Left kidney (tissue), 8 donors: Measurements from ENCODE around the gene USP26. TPM values are rescaled to one million over a fixed set of nuclear protein-coding genes. Genes with fewer than 3 reads are reported as not detected.
"Not testable (repeated sequence)": the region's sequence is repeated elsewhere in the genome, so short reads cannot be mapped to it uniquely, and the experiment has no call there.

Experiments
- DNase-seq: peaks from one replicate; pipeline ENCODE4 v3.0.0-alpha.2; 2013
- long read RNA-seq, 8 donors: transcript quantifications; one replicate each; lab custom pipeline, GENCODE V29; 2026
- polyA plus RNA-seq: library from polyadenylated mRNA; unstranded; fragments of 120-200 nt; gene quantifications from one replicate; pipeline ENCODE4 v1.2.1, GENCODE V29; 2013; ENCODE audit not compliant: insufficient read length

USP26 gene
- not detected for polyA plus RNA-seq
- long read RNA-seq, donor 1: 0 reads
- long read RNA-seq, donor 2: 0 reads
- long read RNA-seq, donor 3: 0 reads
- long read RNA-seq, donor 4: 0 reads
- long read RNA-seq, donor 5: 0 reads
- long read RNA-seq, donor 6: 0 reads
- long read RNA-seq, donor 7: 0 reads
- long read RNA-seq, donor 8: 0 reads

DNA sequence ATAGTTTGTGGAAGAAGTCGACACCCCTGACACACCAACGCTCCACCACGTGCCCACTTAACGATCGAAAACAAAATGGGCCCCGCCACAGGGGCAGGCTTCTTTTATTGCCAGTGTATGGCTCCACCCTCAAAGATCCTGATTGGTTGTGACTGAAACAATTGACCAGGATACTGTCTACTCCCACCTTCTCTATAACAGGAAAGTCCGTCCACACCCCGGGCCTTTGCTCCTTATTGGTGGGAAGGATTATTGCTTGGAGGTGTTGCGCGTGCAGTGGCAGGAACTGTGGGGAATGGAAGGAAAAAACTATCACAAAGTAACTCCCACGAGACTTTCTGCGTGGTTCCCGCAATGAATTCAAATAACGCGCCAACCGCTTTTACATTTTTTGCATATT lies at the start of gene USP26:
USP26 (minus strand) TSS at position 79 of the 400 bp plus-strand sequence. CDS start 68,889 bp downstream, outside the sequence.
- DNase-seq: no peak

DNA sequence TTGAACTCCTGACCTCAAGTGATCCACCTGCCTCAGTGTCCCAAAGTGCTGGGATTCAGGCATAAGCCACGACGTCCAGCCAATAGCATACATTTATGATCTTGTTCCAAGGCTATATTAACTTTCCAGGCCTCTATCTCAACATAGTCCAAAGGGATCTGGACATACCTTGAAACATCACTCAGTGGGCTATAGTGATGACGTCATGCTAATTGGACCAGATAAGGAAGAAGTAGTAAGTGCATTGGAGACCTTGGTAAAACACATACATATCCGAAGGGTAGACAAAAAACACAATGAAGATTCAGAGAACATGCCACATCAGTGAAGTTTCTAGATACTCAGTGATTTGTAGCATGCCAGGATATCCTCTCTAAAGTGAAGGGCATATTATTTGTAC lies 37.4 kb upstream of the USP26 start:
- no peak for DNase-seq

GRCh38 chrX:133120406-133120805 lies 23.5 kb upstream of the USP26 start:
- no peak for DNase-seq

DNA sequence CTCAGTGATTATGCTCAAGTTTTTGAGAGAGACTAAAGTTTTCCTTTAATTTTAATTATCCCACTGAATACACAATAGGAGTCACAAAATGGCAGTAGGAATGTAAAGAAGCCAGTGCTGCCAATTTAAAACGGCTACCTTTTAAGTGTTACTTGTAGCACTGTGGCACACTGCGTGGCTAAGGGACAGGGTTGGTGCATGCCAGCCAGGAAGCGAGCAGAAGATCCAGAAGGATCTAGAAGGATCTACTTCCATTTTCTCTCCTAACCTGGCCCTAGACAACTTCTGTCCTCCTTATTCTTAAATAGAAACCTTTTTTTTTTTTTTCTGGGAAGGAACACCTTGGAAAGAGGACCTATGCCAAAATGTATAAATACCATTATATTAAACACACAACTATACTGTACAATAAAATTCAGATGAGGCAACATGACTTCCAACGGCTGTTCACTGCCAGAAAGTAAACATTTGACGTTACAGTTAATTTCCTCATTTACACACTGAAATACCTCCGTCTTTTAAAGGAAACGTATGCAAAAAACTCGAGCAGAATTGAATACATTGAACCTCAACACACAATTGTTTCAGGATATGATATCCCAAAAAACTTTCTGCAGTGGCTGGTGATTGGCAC lies 2.7 kb downstream of the USP26 start:
- no peak for DNase-seq

DNA sequence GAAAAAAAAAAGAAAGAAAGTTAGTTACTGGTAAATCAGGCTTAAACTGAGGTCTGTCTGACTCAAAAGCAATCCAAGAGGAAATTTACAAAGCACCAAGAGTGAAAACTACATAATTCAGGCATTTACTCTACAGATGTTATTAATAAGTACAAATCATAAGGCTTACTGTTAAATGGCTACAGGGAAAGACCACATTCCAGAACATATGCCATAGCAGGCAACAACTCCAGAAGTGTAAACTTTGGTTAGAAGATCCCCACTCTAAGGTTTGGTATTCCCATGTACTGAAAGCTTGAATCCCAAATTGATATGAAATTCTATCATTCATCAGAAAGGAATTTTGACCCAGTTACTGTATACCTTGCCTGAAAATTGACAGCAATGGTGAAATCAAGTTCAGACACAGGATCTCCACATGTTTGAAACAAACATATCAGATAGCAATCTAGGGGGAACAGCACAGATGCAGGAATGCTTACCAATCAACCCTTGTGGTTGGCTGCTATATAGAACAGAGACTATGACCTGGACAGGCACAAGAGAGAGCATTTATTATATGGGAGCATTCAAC lies 6.6 kb downstream of the USP26 start:
- DNase-seq: no peak

DNA sequence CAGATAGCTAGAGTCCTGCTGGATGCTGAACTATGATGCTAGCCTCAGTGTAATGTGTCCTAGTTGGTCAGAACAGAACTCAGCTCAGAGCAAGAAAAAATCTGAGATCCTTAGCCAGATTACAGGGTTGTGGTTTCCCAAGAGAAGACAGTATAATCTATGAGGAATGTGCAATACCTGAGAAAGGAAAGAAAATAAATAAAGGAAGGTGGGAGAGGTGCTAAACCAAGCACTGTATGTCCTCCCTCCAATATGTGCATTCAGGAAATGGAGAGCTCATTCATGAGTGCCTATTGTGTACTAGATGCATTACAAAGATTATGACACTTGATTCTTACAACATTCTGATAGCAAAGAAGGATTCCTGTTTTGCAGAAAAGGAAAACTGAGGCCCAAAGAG lies 7.5 kb downstream of the USP26 start:
- DNase-seq: no peak

GRCh38 chrX:133085785-133086184 lies 11.1 kb downstream of the USP26 start:
- DNase-seq: no peak

GRCh38 chrX:133085056-133085455 lies 11.9 kb downstream of the USP26 start:
- not testable (repeated sequence) for DNase-seq

- no peak for DNase-seq
Observed at GRCh38 chrX:133083899-133084298, 13.0 kb downstream of the USP26 start.

DNA sequence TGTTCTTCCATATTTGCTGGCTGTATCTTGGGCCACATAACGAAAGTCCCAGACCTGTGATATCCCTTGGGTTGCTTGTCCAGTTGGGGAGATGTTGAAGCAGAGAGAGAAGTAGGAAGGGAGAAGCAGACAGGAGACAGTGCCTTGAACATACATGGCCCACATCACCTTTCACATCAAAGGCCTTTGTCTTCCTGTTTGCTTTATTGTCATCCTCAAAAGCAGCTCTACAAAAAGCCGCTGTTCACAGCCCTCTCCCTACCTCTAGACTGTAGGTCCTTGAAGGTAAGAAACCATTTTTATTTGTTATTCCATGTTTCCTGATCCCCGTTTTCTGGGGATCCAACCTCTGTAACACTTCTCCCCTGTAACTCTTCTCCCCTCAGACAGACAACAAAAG lies 14.9 kb downstream of the USP26 start:
- DNase-seq: no peak

- DNase-seq: not testable (repeated sequence)
Observed at GRCh38 chrX:133077856-133078255, 19.1 kb downstream of the USP26 start.

DNA sequence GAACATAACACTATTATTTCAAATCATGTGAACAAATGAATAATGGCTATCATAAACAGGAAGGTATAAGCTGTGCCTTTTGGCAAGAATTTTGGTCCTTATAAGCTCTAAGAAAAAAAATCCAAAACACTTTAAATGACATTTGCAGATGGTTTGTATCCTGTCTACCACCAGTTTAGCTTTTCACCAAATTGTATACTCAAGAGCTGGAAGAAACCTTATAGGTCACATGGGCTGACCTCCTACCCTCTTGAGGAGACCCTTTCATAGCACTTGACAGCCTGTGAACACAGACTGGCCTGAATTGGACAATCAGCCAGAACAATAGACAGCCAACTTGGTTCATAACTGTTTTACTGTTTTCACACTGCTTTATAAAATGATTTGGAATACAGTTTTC lies 24.3 kb downstream of the USP26 start:
- no peak for DNase-seq

GRCh38 chrX:133068461-133068860 lies 28.4 kb downstream of the USP26 start:
- no peak for DNase-seq

DNA sequence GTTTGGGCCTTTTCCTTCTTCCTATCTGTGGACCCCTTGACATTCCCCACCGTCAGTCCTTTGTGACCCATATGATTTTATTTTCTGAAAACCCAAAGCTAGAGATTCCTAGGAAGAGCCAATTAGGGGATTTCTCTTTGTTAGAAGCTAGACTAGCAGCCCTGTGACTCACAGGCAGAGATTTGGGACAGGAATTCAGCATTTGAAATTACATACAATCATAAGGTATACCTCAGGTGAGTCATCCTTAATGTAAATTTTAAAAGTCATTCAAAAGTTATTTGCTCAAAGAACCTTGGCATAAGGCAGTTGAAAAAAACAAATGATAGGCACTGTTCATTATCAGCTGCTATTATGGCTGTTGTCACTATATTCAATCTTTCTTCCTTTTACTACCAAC lies 40.6 kb downstream of the USP26 start:
- no peak for DNase-seq

- no peak for DNase-seq
Observed at GRCh38 chrX:133054761-133055405, 42.0 kb downstream of the USP26 start.

GRCh38 chrX:133053861-133054598 lies 42.9 kb downstream of the USP26 start:
- no peak for DNase-seq

DNA sequence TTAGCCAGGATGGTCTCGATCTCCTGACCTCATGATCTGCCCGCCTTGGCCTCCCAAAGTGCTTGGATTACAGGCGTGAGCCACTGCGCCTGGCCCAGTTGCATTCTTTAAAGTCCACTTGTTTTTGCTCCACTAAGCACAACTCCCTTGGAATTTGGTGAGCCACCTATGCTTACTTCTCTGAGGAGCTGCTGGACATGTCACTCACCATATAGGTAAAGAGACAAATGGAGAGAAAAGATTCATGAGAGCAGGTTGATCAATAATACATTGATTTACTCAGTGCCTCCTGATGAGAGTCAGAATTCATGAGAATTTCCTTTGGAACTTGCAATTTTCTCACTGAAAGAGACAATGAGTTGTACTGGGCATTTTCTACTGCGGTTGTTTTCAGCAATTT lies 48.2 kb downstream of the USP26 start:
- no peak for DNase-seq

GRCh38 chrX:133046601-133047000 lies 50.3 kb downstream of the USP26 start:
- no peak for DNase-seq

DNA sequence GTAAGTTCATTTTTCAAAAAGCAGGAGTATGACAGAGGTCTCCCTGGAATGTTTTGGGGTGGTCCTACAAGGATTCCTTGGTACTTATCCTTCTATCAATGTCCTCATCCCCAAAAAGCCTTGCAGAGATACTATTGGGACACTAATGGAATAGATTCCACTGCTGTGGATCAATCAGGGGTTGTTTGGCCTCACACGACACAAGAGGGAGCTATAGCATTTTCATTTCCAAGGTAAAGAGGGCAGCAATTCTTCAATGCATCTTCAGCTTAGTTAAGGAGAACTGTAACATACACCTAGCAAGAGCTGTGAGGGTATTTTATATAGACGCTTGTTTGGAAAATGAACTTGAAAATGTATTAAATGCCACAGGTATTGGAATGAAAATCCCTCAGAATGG lies 50.9 kb downstream of the USP26 start:
- no peak for DNase-seq

DNA sequence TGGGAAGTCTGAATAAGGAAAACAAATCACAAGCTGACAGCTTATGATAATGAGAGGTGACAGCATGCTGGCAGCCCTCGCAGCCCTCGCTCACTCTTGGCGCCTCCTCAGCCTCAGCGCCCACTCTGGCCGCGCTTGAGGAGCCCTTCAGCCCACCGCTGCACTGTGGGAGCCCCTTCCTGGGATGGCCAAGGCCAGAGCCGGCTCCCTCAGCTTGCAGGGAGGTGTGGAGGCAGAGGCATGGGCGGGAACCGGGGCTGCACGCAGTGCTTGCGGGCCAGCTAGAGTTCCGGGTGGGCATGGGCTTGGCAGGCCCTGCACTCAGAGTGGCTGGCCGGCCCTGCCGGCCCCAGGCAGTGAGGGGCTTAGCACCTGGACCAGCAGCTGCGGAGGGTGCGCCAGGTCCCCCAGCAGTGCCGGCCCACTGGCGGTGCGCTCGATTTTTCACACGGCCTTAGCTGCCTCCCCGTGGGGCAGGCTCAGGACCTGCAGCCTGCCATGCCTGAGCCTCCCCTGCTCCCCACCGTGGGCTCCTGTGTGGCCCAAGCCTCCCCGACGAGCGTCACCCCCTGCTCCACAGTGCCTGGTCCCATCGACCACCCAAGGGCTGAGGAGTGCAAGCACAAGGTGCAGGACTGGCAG lies 52.6 kb downstream of the USP26 start:
- not testable (repeated sequence) for DNase-seq

DNA sequence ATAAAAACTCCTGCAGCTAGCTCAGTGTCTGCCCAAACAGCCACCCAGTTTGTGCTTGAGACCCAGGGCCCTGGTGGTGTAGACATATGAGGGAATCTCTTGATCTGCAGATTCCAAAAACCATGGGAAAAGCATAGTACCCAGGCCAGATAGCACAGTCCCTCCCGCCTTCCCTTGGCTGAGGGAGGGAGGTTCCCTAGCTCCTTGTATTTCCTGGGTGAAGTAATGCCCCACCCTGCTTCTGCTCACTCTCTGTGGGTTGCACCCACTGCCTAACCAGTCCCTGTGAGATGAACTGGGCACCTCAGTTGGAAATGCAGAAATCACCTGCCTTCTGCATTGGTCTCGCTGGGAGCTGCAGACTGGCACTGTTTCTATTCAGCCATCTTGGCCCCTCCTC lies 54.6 kb downstream of the USP26 start:
- no peak for DNase-seq

DNA sequence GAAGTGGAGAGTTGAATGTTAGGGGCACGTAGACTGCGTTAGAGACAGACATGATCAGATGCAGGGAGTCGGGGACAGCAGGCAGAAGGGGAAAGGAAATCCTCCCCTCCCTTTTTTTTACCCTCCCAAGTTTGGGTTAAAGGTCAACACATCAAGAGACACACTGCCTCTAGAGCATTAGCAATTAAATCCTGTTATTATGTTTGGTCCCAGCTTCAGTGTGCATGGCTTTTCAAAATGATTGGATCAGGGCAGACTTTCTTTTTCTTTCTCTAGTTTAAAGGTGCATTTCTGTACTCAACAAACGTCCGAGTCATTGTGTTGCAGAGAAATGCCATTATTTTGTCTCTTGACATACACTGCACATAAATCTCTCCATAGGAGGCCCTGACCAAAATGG lies 63.9 kb downstream of the USP26 start:
- DNase-seq: no peak
